Sigmoid colon (tissue), 7 donors: ENCODE measurements around the gene WNT5B. TPM values are rescaled to one million over a fixed set of nuclear protein-coding genes. Genes with fewer than 3 reads are reported as not detected.

Experiments
- DNase-seq: peaks from one replicate; pipeline ENCODE4 v3.0.0-alpha.2; 2019
- H3K27ac ChIP-seq, 4 donors: fragments of 200-600 bp; sonication (generic); one replicate each; pipeline ENCODE4 v1.5.1; 2016 to 2019; ENCODE audit warnings: mild to moderate bottlenecking in 1 of 4
- H3K27me3 ChIP-seq, 3 donors: fragments of 200-600 bp; sonication (generic); one replicate each; pipeline ENCODE4 v1.5.1; 2019; ENCODE audit warnings: mild to moderate bottlenecking in 1 of 3
- H3K36me3 ChIP-seq, 4 donors: fragments of 200-600 bp; sonication (generic); one replicate each; pipeline ENCODE4 v1.5.1; 2016 to 2019
- H3K4me1 ChIP-seq, 4 donors: fragments of 200-600 bp; sonication (generic); one replicate each; pipeline ENCODE4 v1.5.1; 2017 to 2019
- H3K4me3 ChIP-seq, 4 donors: fragments of 200-600 bp; sonication (generic); one replicate each; pipeline ENCODE4 v1.5.1; 2017 to 2019; ENCODE audit warnings: mild to moderate bottlenecking in 2 of 4, moderate library complexity in 1 of 4
- H3K9me3 ChIP-seq, 4 donors: fragments of 200-600 bp in 3 of 4; sonication (generic) in 3 of 4; one replicate each; pipeline versions ENCODE4 v1.5.1 to v1.6.1; 2013 to 2019
- CTCF ChIP-seq, 4 experiments: fragments of 450-650 bp in 3 of 4; fragments of 200-600 bp in 1 of 4; IDR thresholded peaks; one replicate each; pipeline ENCODE4 v1.5.1; 2016 to 2019; ENCODE audit warnings: antibody characterized with exemption in 4 of 4, mild to moderate bottlenecking in 3 of 4, moderate library complexity in 2 of 4
- EP300 ChIP-seq, 4 donors: sonication (generic); formaldehyde crosslinking; IDR thresholded peaks; one replicate each; pipeline ENCODE4 v1.6.1; 2017; ENCODE audit warnings: antibody characterized with exemption in 4 of 4
- POLR2A ChIP-seq, 2 donors: fragments of 450-650 bp; IDR thresholded peaks; one replicate each; pipeline ENCODE4 v1.6.1; 2016; ENCODE audit warnings: antibody characterized with exemption in 2 of 2, mild to moderate bottlenecking in 2 of 2, moderate library complexity in 2 of 2
- POLR2AphosphoS5 ChIP-seq, 4 donors: sonication (generic); formaldehyde crosslinking; IDR thresholded peaks; one replicate each; pipeline ENCODE4 v1.6.1; 2017; ENCODE audit warnings: antibody characterized with exemption in 4 of 4
- WGBS, 2 donors: extraction: QIAGEN DNeasy Blood & Tissue Kit; methylation state at CpG; one replicate each; pipeline ENCODE4 v1.1.7; 2013; 5-methylcytosine and 5-hydroxymethylcytosine counted together
- intact Hi-C: fragments of 100-400 bp; cut with DNase I; formaldehyde crosslinking; loops from one replicate; pipeline ENCODE4 v1.15.1; 2023
- polyA plus RNA-seq, 3 donors: library from polyadenylated mRNA; stranded (reverse); fragments of 200-250 nt; gene quantifications; one replicate each; pipeline ENCODE4 v1.2.3, GENCODE V29; 2013
- total RNA-seq, 4 donors: library from RNA; depleted of rRNA; stranded (reverse); fragments of >200 nt; gene quantifications; one replicate each; pipeline ENCODE4 v1.1.0, GENCODE V29; 2016
- donor health status: healthy with polysubstance abuse.
- donor health status: Bipolar disorder and iron deficiency.
- donor health status: healthy.

Gene WNT5B
- total and polyA plus RNA-seq, 7 donors = 0.69 to 72.3 (median 8.4) TPM

GRCh38 chr12:1663440-1664132 lies 34.6 kb downstream of the WNT5B start:
- no peak for DNase-seq
- H3K4me3 ChIP-seq = no peak overlapping the region
- H3K27ac ChIP-seq = peak overlapping the region in 3 of 4 donors; percentile 51 to 71 (median 56)
- no peaks in the 10 kb centered on the region for H3K36me3 ChIP-seq
- TF ChIP-seq CTCF (IDR thresholded peaks at IDR 0.05) (no peak), POLR2A (IDR thresholded peaks at IDR 0.05) (no peak), POLR2AphosphoS5 (IDR thresholded peaks at IDR 0.05) (no peak), EP300 (IDR thresholded peaks at IDR 0.05) (no peak)
- WGBS, 2 donors = 91 to 92% methylated on average over 11 of the region's 11 CpGs
- no peaks in the 10 kb centered on the region for H3K9me3 ChIP-seq
- H3K27me3 ChIP-seq = no peaks in the 10 kb centered on the region
- H3K4me1 ChIP-seq = peaks cover 0 to 16% (median 10%) of the 10 kb centered on the region in 4 donors
- intact Hi-C loops = loop anchor here (2.0 to 5.0 kb wide), 2 partner anchors 27 to 369 kb away; partner anchors contain the start of gene ADIPOR2

GRCh38 chr12:1665366-1665765 lies 36.3 kb downstream of the WNT5B start:
- no peaks in the 10 kb centered on the region for H3K36me3 ChIP-seq
- TF ChIP-seq POLR2A (IDR thresholded peaks at IDR 0.05) = no peak
- TF ChIP-seq POLR2AphosphoS5 (IDR thresholded peaks at IDR 0.05) = no peak
- no peak for TF ChIP-seq CTCF (IDR thresholded peaks at IDR 0.05)
- TF ChIP-seq EP300 (IDR thresholded peaks at IDR 0.05) = no peak
- WGBS, 2 donors = 85 to 90% methylated on average over 2 of the region's 2 CpGs
- H3K4me3 ChIP-seq = no peak overlapping the region
- H3K27me3 ChIP-seq = no peaks in the 10 kb centered on the region
- intact Hi-C loops = no loop called here
- H3K9me3 ChIP-seq = no peaks in the 10 kb centered on the region
- no peak overlapping the region for H3K27ac ChIP-seq
- H3K4me1 ChIP-seq = peaks cover 0 to 8% (median 6%) of the 10 kb centered on the region in 4 donors
- no peak for DNase-seq

- Histone ChIP-seq H3K4me1 (peaks cover 0 to 3% (median 0%) of the 10 kb centered on the region in 4 donors), H3K9me3 (no peaks in the 10 kb centered on the region), H3K27me3 (no peaks in the 10 kb centered on the region), H3K27ac (peak overlapping the region in 1 of 4 donors; percentile 20), H3K4me3 (no peak overlapping the region), H3K36me3 (no peaks in the 10 kb centered on the region)
- 13 to 49% methylated on average over 5 of the region's 5 CpGs for WGBS, 2 donors
- no peak for DNase-seq
- TF ChIP-seq POLR2A (IDR thresholded peaks at IDR 0.05) = no peak
- TF ChIP-seq EP300 (IDR thresholded peaks at IDR 0.05) = no peak
- TF ChIP-seq CTCF (IDR thresholded peaks at IDR 0.05) = no peak
- TF ChIP-seq POLR2AphosphoS5 (IDR thresholded peaks at IDR 0.05) = no peak
- intact Hi-C loops = no loop called here
These were observed 37.2 kb downstream of the WNT5B start for GRCh38 chr12:1666215-1666614.

- intact Hi-C loops = no loop called here
- H3K4me1 ChIP-seq = no peaks in the 10 kb centered on the region
- WGBS, 2 donors = 3 to 17% methylated on average over 2 of the region's 2 CpGs
- H3K27ac ChIP-seq = peak overlapping the region in 2 of 4 donors; percentile 20 to 21
- H3K27me3 ChIP-seq = no peaks in the 10 kb centered on the region
- no peaks in the 10 kb centered on the region for H3K36me3 ChIP-seq
- TF ChIP-seq POLR2A (IDR thresholded peaks at IDR 0.05) (no peak), POLR2AphosphoS5 (IDR thresholded peaks at IDR 0.05) (no peak), CTCF (IDR thresholded peaks at IDR 0.05) (no peak)
- DNase-seq = no peak
- H3K9me3 ChIP-seq = no peaks in the 10 kb centered on the region
- no peak overlapping the region for H3K4me3 ChIP-seq
These were observed 37.7 kb downstream of the WNT5B start for GRCh38 chr12:1666685-1667162.
